Measurements from ENCODE around the gene POLR3K. TPM values are rescaled to one million over a fixed set of nuclear protein-coding genes. Genes with fewer than 3 reads are reported as not detected.
"Not testable (repeated sequence)": the region's sequence is repeated elsewhere in the genome, so short reads cannot be mapped to it uniquely, and the experiment has no call there.

The POLR3K gene
- total RNA-seq, 1 experiment from 2014 or later: 53.6 TPM

DNA sequence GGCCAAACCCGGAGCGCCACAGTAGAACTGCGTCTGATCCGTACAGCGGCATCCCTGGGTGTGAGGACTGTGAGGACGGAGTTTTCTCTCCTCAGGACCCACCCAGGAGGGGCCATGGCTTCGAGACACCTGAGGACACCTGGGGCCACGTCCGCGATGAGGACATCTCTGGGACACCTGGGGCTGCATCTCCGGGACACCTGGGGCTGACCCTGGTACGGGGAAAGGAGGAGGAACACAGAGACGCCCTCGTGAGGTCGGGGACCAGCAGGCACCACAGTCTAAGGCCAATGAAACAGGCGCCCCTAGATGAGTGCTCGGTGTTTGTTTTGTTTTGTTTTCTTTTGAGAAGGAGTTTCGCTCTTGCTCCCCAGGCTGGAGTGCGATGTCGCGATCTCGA is 29.3 kb downstream of the POLR3K start:
- not testable (repeated sequence) for H3K9me3 Mint-ChIP-seq; H3K9ac ChIP-seq (ENCODE audit: extremely low read depth, insufficient read length, low read length); H3K23ac ChIP-seq (ENCODE audit: insufficient read length, low read depth, low read length); H4K5ac ChIP-seq (ENCODE audit: insufficient read length, low read depth, low read length); H2AK5ac ChIP-seq (ENCODE audit: insufficient read length, low read length); H3K36me3 Mint-ChIP-seq (ENCODE audit: insufficient read depth in 1 of 3, low read depth in 3 of 3); H4K8ac ChIP-seq (replicated peaks; ENCODE audit: insufficient read length, low read depth, low read length); H3K27me3 Mint-ChIP-seq (ENCODE audit: low read depth); H2BK120ac ChIP-seq (ENCODE audit: low read depth, low read length, poor library complexity, severe bottlenecking); H3K4me2 ChIP-seq (ENCODE audit: insufficient read depth, insufficient read length, low read length); DNase-seq; H3K4me1 ChIP-seq (ENCODE audit: insufficient read depth, low read length); H3K27ac Mint-ChIP-seq; H3K23me2 ChIP-seq (ENCODE audit: insufficient read length, low read depth, low read length, poor library complexity, severe bottlenecking); H3K79me1 ChIP-seq (ENCODE audit: insufficient read depth, low read depth, low read length, poor library complexity, severe bottlenecking); H3K27me3 ChIP-seq (ENCODE audit: insufficient read depth, low read length); H2BK20ac ChIP-seq (ENCODE audit: low read depth, low read length, poor library complexity, severe bottlenecking); H2BK5ac ChIP-seq (ENCODE audit: insufficient read length, low read length); H2BK15ac ChIP-seq (ENCODE audit: low read depth, low read length); H3K4ac ChIP-seq (ENCODE audit: low read depth, low read length); H3K14ac ChIP-seq (ENCODE audit: insufficient read depth, low read length); H3K9me3 ChIP-seq (ENCODE audit: control insufficient read depth, low read depth, low read length); H4K91ac ChIP-seq (ENCODE audit: insufficient read length, low read depth, low read length); H3K27ac ChIP-seq (ENCODE audit: insufficient read length, low read depth, low read length); H2BK12ac ChIP-seq (ENCODE audit: insufficient read length, low read depth, low read length); H4K20me1 ChIP-seq (ENCODE audit: control insufficient read depth, insufficient read depth, insufficient read length); H3K79me2 ChIP-seq (ENCODE audit: insufficient read depth, low read length); H3K4me1 Mint-ChIP-seq; H3K18ac ChIP-seq (ENCODE audit: insufficient read length, low read depth, low read length); H3K56ac ChIP-seq (ENCODE audit: insufficient read length, low read depth, low read length); H3T11ph ChIP-seq (ENCODE audit: low read length); H3K4me3 Mint-ChIP-seq; H2AFZ ChIP-seq (ENCODE audit: low read length)
- WGBS (ENCODE audit: extremely low coverage, insufficient read length, low lambda C conversion rate): no CpG with 5 or more reads among the region's 22 CpGs

- not testable (repeated sequence) for H3K4ac ChIP-seq (ENCODE audit: low read depth, low read length); H3K56ac ChIP-seq (ENCODE audit: insufficient read length, low read depth, low read length); H3K4me1 ChIP-seq (ENCODE audit: insufficient read depth, low read length); H3K27ac ChIP-seq (ENCODE audit: insufficient read length, low read depth, low read length); H3K14ac ChIP-seq (ENCODE audit: insufficient read depth, low read length); H3K9me3 Mint-ChIP-seq; H4K20me1 ChIP-seq (ENCODE audit: control insufficient read depth, insufficient read depth, insufficient read length); H3K79me2 ChIP-seq (ENCODE audit: insufficient read depth, low read length); H4K5ac ChIP-seq (ENCODE audit: insufficient read length, low read depth, low read length); H2BK15ac ChIP-seq (ENCODE audit: low read depth, low read length); H3K4me3 Mint-ChIP-seq; H3K79me1 ChIP-seq (ENCODE audit: insufficient read depth, low read depth, low read length, poor library complexity, severe bottlenecking); H2AK5ac ChIP-seq (ENCODE audit: insufficient read length, low read length); H2AFZ ChIP-seq (ENCODE audit: low read length); H3K23me2 ChIP-seq (ENCODE audit: insufficient read length, low read depth, low read length, poor library complexity, severe bottlenecking); H3K36me3 Mint-ChIP-seq (ENCODE audit: insufficient read depth in 1 of 3, low read depth in 3 of 3); H2BK5ac ChIP-seq (ENCODE audit: insufficient read length, low read length); H3K18ac ChIP-seq (ENCODE audit: insufficient read length, low read depth, low read length); H2BK20ac ChIP-seq (ENCODE audit: low read depth, low read length, poor library complexity, severe bottlenecking); H4K8ac ChIP-seq (replicated peaks; ENCODE audit: insufficient read length, low read depth, low read length); H3T11ph ChIP-seq (ENCODE audit: low read length); H3K9ac ChIP-seq (ENCODE audit: extremely low read depth, insufficient read length, low read length); H2BK120ac ChIP-seq (ENCODE audit: low read depth, low read length, poor library complexity, severe bottlenecking); H3K23ac ChIP-seq (ENCODE audit: insufficient read length, low read depth, low read length); H4K91ac ChIP-seq (ENCODE audit: insufficient read length, low read depth, low read length); H3K4me1 Mint-ChIP-seq; H3K27ac Mint-ChIP-seq; H3K4me2 ChIP-seq (ENCODE audit: insufficient read depth, insufficient read length, low read length); H2BK12ac ChIP-seq (ENCODE audit: insufficient read length, low read depth, low read length); DNase-seq; H3K27me3 ChIP-seq (ENCODE audit: insufficient read depth, low read length); H3K27me3 Mint-ChIP-seq (ENCODE audit: low read depth); H3K9me3 ChIP-seq (ENCODE audit: control insufficient read depth, low read depth, low read length)
- no CpG with 5 or more reads among the region's 12 CpGs for WGBS (ENCODE audit: extremely low coverage, insufficient read length, low lambda C conversion rate)
Observed at GRCh38 chr16:20886-21285, 32.5 kb downstream of the POLR3K start.

Measured in H9 (cell line).